ENCODE measurements around the gene RNASE8.

DNA sequence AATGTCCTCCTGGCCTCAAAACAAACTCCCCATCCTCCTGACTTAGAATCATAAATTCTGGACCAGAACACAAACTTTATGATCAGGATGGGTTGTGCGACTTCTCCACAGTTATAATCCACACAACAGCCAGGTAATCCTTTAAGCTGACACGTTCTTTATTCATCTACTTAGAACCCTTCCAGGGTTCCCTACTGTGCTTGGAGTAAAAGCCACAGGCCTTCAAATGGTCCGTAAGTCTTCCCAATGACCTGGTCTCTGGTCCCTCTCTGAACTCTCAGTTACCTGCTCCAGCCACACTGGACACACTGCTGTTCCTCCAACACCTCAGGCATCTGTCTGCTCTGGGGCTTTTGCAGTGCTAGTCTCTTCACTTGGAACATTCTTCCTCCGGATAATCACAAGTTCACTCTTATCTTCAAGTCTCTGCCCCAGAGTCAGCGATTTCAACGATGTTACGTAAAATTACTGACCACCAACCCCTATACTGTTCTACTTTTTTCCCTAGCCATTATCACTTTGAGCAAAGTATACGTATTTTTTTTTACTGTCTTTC is 17.2 kb upstream of the RNASE8 start:
- TF ChIP-seq, protein P1, sequence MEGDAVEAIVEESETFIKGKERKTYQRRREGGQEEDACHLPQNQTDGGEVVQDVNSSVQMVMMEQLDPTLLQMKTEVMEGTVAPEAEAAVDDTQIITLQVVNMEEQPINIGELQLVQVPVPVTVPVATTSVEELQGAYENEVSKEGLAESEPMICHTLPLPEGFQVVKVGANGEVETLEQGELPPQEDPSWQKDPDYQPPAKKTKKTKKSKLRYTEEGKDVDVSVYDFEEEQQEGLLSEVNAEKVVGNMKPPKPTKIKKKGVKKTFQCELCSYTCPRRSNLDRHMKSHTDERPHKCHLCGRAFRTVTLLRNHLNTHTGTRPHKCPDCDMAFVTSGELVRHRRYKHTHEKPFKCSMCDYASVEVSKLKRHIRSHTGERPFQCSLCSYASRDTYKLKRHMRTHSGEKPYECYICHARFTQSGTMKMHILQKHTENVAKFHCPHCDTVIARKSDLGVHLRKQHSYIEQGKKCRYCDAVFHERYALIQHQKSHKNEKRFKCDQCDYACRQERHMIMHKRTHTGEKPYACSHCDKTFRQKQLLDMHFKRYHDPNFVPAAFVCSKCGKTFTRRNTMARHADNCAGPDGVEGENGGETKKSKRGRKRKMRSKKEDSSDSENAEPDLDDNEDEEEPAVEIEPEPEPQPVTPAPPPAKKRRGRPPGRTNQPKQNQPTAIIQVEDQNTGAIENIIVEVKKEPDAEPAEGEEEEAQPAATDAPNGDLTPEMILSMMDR (IDR thresholded peaks at IDR 0.05): no peak
- no peak for TF ChIP-seq EP300 (IDR thresholded peaks at IDR 0.05; ENCODE audit: low read depth)
